ENCODE results near the gene TFAP2C.

The TFAP2C gene

GRCh38 chr20:56663660-56664059 lies 34.6 kb downstream of the TFAP2C start:
- H3K27me3 ChIP-seq (ENCODE audit: low read depth, low read length) = peaks cover 12% of the 10 kb centered on the region
- no peaks in the 10 kb centered on the region for H3K36me3 ChIP-seq (replicated peaks; ENCODE audit: low read depth, low read length)
- no peaks in the 10 kb centered on the region for H3K9me3 ChIP-seq (ENCODE audit: insufficient read depth, low read length)
- H3K4me3 ChIP-seq (ENCODE audit: low read length) = no peak overlapping the region
- no peak overlapping the region for H2AFZ ChIP-seq (ENCODE audit: low read depth, low read length)
- no peak overlapping the region for H3K4me2 ChIP-seq (ENCODE audit: low read length)
- H3K9ac ChIP-seq (ENCODE audit: low read length) = no peak overlapping the region
- no peak overlapping the region for H3K27ac ChIP-seq (ENCODE audit: low read length)
- no peaks in the 10 kb centered on the region for H4K20me1 ChIP-seq (ENCODE audit: insufficient read depth, low read length)
- no peaks in the 10 kb centered on the region for H3K79me2 ChIP-seq (ENCODE audit: low read length)
- H3K4me1 ChIP-seq (ENCODE audit: low read length) = no peaks in the 10 kb centered on the region
- TF ChIP-seq EZH2phosphoT487 (IDR thresholded peaks at IDR 0.05; ENCODE audit: low read depth) (no peak), CTCF (IDR thresholded peaks at IDR 0.05; ENCODE audit: low read depth, low read length) (no peak)

DNA sequence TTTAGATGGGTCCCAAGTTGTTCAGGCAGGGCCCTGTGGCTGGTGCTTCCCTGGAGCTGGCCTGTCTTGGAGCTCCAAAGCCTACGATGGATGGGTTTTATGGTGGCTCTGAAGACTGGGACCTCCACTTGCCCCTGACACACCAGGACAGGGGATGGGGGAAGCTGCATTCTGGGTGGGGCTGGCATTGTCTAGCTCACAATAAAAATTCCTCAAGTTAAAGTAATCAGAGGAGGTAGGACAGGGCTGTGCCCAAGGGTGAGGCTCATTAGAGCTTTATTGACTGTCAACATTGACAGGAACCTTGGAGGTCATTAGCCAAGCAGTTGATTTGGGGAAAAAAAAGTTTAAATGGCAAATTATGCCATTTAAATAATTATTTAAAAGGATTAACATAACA lies 35.7 kb downstream of the TFAP2C start:
- Histone ChIP-seq H3K27ac (ENCODE audit: low read length) (no peak overlapping the region), H3K36me3 (replicated peaks; ENCODE audit: low read depth, low read length) (no peaks in the 10 kb centered on the region), H2AFZ (ENCODE audit: low read depth, low read length) (no peak overlapping the region), H3K9me3 (ENCODE audit: insufficient read depth, low read length) (no peaks in the 10 kb centered on the region), H3K4me1 (ENCODE audit: low read length) (no peaks in the 10 kb centered on the region), H3K27me3 (ENCODE audit: low read depth, low read length) (peaks cover 15% of the 10 kb centered on the region), H3K79me2 (ENCODE audit: low read length) (no peaks in the 10 kb centered on the region), H3K4me2 (ENCODE audit: low read length) (no peak overlapping the region), H3K9ac (ENCODE audit: low read length) (no peak overlapping the region), H4K20me1 (ENCODE audit: insufficient read depth, low read length) (no peaks in the 10 kb centered on the region), H3K4me3 (ENCODE audit: low read length) (no peak overlapping the region)
- TF ChIP-seq EZH2phosphoT487 (IDR thresholded peaks at IDR 0.05; ENCODE audit: low read depth) (no peak), CTCF (IDR thresholded peaks at IDR 0.05; ENCODE audit: low read depth, low read length) (no peak)

- no peak for TF ChIP-seq EZH2phosphoT487 (IDR thresholded peaks at IDR 0.05; ENCODE audit: low read depth)
- no peak for TF ChIP-seq CTCF (IDR thresholded peaks at IDR 0.05; ENCODE audit: low read depth, low read length)
- Histone ChIP-seq H4K20me1 (ENCODE audit: insufficient read depth, low read length) (no peaks in the 10 kb centered on the region), H3K79me2 (ENCODE audit: low read length) (no peaks in the 10 kb centered on the region), H3K4me2 (ENCODE audit: low read length) (no peak overlapping the region), H3K9ac (ENCODE audit: low read length) (no peak overlapping the region), H2AFZ (ENCODE audit: low read depth, low read length) (no peak overlapping the region), H3K27ac (ENCODE audit: low read length) (no peak overlapping the region), H3K4me1 (ENCODE audit: low read length) (no peaks in the 10 kb centered on the region), H3K36me3 (replicated peaks; ENCODE audit: low read depth, low read length) (no peaks in the 10 kb centered on the region), H3K4me3 (ENCODE audit: low read length) (no peak overlapping the region), H3K9me3 (ENCODE audit: insufficient read depth, low read length) (no peaks in the 10 kb centered on the region), H3K27me3 (ENCODE audit: low read depth, low read length) (peaks cover 14% of the 10 kb centered on the region)
These were observed 36.7 kb downstream of the TFAP2C start for GRCh38 chr20:56665806-56666205.

- Histone ChIP-seq H3K79me2 (ENCODE audit: low read length) (no peaks in the 10 kb centered on the region), H4K20me1 (ENCODE audit: insufficient read depth, low read length) (no peaks in the 10 kb centered on the region), H2AFZ (ENCODE audit: low read depth, low read length) (no peak overlapping the region), H3K4me1 (ENCODE audit: low read length) (no peaks in the 10 kb centered on the region), H3K4me2 (ENCODE audit: low read length) (no peak overlapping the region), H3K4me3 (ENCODE audit: low read length) (no peak overlapping the region), H3K9me3 (ENCODE audit: insufficient read depth, low read length) (no peaks in the 10 kb centered on the region), H3K36me3 (replicated peaks; ENCODE audit: low read depth, low read length) (no peaks in the 10 kb centered on the region), H3K27ac (ENCODE audit: low read length) (no peak overlapping the region), H3K27me3 (ENCODE audit: low read depth, low read length) (peaks cover 13% of the 10 kb centered on the region; the same call in 1 of the 2 replicates), H3K9ac (ENCODE audit: low read length) (no peak overlapping the region)
- no peak for TF ChIP-seq CTCF (IDR thresholded peaks at IDR 0.05; ENCODE audit: low read depth, low read length)
- no peak for TF ChIP-seq EZH2phosphoT487 (IDR thresholded peaks at IDR 0.05; ENCODE audit: low read depth)
These were observed 44.3 kb downstream of the TFAP2C start for GRCh38 chr20:56673450-56673849.
